Raji (cell line): Measurements from ENCODE around the gene AGPAT4.
A peak's percentile ranks its signal among the peaks of the same experiment; 100 is the strongest.

ENCODE experiments used
- POLR2A ChIP-seq: IDR thresholded peaks from 2 replicates; pipeline ENCODE4 v1.6.1; 2011; ENCODE audit warnings: low read depth, low read length, control low read depth; ENCODE audit not compliant: insufficient read depth

Gene AGPAT4, protein sequence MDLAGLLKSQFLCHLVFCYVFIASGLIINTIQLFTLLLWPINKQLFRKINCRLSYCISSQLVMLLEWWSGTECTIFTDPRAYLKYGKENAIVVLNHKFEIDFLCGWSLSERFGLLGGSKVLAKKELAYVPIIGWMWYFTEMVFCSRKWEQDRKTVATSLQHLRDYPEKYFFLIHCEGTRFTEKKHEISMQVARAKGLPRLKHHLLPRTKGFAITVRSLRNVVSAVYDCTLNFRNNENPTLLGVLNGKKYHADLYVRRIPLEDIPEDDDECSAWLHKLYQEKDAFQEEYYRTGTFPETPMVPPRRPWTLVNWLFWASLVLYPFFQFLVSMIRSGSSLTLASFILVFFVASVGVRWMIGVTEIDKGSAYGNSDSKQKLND

DNA sequence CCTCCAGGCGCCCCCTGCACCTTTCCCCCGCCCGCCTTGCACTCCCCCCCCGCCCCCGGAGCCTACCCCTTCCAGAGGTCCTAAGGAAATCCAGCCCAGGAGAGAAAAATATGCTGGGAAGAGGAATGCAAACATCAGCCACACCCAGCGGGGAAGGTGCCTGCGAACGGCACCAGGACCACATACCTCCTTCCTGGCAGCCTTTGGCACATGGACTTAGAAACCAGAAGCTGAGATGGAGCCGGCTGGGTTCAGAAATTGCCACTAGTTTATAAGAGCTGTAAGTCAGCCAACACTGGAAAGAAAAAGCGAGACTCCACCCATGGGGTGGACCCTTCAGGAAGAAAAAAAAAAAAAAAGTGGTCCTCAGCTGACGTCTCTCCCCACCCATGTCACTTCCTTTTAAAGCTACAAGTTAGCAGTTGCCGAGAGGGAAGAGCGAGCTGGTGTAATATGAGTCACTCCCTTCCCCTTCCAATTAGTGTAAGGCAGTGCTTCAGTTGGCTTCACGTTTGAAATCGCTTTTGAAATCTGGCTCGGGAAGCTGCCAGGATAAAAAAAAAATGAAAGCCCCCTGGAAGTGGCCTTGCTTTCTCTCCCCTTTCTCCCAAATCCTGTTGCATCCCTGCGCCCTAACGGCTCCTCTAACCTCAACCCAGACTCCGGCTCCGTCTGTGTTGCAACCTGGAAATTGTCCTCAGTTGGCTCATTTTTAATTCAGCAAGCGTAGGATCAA is at the start of gene AGPAT4:
TSS of gene AGPAT4 (minus strand) at position 310 of the 736 bp plus-strand sequence. CDS start 41,848 bp downstream, outside the sequence.
- TF ChIP-seq POLR2A: peak; percentile 66

DNA sequence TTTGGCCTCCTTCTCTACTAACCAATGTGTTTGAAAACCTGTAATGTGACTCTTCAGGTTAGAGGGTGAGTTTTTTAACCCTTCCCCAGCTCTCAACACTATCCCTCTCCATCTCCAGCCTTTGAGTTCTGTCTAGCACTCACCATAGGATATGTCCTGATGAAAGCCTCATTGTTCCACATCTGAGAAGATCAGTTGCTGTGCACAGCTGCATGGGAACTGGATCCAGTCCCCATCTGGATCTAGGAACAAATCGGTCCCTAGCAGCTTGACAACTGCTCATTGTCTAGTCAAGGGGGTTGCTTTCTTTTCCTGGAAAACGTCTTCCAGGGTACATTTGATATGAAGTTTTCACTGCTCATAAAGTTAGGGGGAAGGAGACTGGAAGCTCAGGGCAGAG is 45.4 kb upstream of the AGPAT4 start:
- no peak for TF ChIP-seq POLR2A

DNA sequence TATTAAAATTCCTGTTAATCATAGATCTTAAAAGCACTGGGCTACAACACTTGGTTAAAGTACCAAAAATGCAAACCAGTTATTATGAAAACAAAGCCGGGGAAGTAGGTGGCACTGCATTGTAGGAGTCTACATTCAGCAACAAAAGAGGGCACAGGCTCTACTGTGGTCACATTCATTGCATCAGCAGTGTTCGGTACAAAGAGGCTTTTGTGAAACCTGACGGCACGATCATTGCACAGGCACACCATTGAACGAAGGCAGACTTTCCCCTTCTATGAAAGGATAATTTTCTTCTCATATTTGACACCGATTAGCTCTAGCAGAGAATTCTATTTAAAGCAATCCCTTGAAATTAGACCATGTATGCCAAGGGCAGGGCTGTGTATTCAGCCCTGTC is 44.6 kb upstream of the AGPAT4 start:
- TF ChIP-seq POLR2A: no peak

DNA sequence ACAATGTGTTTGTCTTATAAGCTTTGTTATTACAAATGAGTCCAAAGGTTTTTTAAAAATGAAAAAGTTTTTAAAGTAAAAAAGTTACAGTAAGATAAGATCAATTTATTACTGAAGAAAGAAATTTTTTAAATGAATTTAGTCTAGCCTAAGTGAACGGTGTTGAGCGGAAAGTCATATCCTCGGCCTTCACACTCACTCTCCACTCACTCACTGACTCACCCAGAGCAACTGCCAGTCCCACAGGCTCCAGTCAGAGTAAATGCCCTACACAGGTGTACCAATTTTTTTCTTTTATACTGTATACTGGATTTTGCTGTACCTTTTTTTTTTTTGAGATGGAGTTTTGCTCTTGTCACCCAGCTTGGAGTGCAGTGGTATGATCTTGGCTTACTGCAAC is 42.7 kb upstream of the AGPAT4 start:
- no peak for TF ChIP-seq POLR2A

DNA sequence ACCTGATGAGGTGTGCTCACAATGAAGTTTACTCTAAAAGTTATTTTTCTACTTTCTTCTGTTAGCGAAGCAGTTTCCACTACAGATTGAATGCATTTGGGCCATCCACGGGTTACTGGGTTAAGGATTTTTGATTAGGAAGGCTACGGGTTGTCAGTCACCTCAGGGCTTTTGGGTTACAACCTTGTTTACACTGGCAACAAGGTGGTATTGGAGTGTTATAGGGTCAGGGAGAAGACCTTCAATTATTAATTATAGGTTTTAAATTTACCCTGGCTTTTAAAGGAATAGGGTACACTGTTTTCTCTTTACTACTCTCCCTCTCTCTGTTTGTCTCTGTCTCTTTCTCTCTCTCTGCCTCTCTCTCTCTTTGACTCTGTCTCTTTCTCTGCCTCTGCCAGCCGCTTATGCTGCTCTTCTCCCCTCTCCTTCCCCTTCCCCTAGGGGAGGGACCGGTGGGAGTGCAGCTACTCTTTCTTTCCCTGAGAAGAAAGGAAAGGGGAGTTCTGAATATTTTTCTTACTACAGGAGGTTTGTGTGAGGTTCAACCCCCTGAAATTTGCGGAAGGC is 40.2 kb upstream of the AGPAT4 start:
- TF ChIP-seq POLR2A: no peak

DNA sequence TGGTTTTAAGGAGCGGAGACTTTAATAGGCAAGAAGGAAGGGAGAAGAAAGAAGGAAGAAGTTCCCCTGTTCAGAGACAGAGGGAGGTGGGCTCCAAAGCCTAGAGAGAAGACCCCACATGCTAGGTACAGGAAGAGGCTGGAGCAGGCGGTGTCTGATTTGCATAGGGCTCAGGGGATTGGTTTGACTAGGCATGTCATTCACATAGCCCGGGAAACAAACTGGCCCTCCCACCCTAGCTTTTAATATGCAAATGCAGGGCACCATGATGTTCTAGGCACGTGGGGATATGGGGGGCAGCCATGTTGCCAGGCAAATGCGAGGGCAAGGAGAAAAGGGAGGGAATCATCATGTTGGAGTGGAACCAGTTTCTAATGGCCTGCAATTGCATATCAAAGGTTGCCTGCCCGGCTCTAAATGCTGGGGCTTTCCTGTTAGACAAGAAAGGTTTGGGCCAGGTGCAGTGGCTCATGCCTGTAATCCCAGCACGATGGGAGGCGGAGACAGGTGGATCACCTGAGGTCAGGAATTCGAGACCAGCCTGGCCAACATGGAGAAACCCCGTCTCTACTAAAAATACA is 34.3 kb upstream of the AGPAT4 start:
- no peak for TF ChIP-seq POLR2A

DNA sequence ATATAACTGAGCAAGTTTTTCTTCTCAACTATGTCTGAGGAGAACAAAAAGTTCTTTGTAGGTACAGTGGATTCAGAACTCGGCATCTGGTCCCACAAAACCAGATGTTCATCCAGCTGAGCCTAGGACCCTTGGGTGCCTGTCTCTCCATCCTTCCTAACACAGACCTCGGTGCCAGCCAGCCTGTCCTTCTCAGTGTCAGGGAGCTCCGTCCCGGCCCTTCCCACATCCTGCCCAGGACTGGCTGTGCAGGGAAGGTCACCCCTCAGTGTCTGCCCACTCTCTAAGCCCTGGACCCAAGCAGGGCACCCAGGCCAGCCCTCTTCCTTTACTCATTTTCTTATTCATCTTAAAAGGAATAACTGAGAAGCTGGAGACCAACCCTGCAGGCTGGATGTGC is 32.0 kb upstream of the AGPAT4 start:
- TF ChIP-seq POLR2A: no peak

DNA sequence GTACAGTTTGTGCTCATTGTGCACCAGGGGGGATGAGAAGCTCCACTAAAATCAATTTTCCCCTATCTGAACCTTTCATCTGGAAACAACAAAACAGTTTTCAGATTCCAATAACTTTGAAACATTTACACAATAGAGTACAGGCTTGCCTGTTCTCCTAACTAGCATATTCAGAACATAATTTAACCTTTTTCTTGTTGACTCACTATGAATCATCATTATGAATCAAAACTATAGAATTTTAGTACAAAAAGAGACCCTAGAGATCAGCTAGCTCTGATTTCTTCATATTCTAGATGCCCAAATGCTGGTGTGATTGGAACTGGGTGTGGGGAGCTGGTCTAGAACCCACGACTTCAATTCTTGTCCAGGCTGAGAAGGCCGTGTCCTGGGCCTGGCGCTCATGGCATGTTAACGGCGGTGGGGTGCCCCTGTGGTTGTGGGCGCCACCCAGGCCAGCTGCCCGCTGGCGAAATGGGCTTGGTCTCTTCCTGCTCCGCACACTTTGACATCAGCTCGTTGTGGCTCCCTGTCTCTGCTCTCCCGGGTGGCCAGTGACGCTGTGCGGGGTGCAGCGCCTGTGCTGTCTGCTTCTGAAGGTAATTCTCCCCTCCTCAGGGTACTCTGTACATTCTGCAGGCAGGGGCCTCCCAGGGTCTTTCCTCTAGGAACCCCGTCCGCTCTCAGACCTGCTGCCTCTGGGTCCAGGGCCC is 29.9 kb upstream of the AGPAT4 start:
- TF ChIP-seq POLR2A: no peak

DNA sequence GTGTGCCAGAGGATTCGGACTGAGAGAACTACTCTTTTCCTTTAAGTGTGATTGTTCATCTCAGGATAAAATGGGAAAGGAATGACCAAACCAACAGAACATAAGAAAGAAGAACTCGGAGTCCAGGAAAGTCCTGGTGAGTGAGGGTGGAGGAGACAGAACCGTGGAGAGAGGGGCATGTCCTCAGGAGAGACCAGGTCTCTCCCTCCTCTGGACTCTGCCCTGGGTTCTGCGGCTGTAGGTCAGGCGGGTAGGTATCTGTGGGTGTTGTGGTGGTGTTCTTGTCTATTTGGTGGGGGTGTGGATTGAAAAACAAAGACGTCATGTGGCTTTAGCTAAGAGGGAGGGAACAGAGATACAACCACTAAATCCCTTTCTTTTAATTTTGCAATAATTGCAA is 29.1 kb upstream of the AGPAT4 start:
- TF ChIP-seq POLR2A: no peak

DNA sequence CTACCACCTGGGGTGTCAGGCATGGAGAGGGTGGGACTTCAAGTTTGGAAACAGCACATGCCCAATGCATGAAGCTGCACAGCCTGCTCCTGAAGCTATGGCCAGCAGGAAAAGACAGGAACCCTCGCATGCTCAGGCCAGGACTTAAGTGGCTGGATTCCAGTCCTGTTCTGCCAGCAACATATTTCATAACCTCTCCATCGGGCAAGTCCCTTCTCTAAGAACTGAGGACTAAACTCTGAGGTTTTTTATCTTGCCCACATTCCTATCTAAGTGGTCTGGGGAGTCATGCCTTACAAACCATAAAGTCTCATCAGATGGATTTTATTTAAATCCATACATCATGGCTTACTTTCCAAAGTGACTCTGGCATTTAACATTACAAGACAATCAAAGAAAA is 27.5 kb upstream of the AGPAT4 start:
- no peak for TF ChIP-seq POLR2A

DNA sequence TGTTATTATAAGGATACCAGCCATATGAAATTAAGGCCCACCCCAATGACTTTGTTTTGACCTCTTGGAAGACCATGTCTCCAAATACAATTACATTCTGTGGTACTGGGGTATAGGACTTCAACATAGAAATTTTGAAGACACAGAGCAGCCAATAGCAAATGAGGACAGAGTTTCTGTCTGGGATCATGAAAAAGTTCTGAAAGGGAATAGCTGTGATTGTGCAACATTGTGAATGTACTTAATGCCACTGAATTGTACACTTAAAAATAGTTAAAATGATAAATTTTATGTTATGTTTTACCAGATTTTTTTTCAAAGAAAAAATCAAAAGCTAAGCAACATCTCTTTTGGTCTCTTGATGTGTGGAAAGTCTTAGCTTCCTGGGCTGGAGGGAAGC is 27.0 kb upstream of the AGPAT4 start:
- TF ChIP-seq POLR2A: no peak

DNA sequence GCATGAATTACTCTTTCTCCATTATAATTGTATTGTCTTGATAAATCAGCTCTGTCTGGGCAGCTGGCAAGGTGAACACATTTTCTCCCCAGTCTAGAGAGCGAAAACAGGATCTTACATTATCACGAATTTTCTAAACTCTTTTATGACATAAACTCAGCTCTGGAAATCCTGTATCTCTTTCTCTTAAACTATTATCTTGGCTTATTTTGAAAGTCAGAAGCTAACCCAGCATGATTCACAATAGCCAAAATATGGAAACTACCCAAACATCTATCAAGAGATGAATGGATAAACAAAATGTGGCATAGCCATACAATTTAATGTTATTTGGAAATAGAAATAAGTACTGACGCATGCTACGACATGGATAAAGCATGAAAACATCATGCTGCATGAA is 25.9 kb upstream of the AGPAT4 start:
- no peak for TF ChIP-seq POLR2A

DNA sequence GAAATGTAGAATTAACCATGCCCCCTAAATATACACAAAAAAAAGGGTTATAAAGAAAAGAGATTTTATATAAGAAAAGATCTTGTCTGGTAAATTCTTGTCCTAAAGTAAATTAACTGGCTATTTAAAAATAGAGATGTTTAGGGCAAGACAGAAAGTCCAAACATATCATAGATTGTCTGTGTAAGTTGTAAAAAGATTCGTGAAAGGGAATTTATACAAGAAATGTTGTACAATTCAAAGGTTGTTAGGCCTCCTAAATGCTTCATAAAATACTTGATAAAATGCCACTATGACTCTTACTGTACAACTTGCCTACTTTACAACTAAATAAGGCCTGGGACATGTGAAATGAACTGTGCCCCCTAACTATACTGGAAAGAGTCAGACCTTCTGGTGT is 21.9 kb upstream of the AGPAT4 start:
- no peak for TF ChIP-seq POLR2A

DNA sequence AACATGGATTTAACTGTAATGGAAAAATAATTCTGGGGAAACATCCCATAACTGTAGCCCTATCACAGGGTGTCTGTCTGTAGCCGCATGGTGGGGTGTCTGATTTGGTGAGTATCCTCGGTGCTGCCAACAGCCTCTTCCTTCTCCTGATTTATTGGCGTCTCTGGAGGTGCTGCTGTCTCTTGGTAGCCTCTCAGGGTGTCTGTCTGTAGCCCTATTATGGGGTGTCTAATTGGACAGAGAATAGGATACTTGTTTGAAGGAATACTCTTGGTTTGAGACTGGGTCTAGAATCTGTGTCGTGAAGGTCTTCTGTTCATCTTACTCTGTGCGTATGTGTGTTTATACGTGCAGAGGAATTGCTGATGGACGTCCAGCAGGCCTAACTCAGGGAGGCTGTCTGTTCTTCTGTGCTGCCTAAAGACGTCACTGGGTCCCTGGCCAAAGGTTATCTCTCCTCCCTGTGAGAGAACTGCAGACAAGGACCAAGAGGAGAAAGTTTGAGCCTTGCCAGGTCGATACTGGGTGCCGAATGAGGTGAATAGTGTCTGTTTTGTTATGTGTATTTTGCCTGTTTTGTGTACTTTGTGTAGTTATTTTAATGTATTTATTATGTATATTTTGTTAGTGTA is 18.9 kb upstream of the AGPAT4 start:
- no peak for TF ChIP-seq POLR2A

DNA sequence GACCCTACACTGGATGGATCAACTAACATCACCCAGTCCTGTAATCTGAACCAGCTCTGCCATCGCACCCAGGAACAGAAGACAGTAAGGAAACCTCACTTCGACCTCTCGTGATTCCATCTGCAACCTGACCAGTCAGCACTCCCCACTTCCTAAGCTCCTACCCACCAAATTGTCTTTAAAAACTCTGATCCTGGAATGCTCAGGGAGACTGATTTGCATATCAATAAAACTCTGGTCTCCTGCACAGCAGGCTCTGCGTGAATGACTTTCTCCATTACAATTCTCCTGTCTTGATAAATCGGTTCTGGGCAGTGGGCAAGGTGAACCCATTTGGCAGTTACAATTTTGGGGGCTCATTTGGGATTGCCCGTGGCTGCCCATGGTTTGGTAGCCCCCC is 18.3 kb upstream of the AGPAT4 start:
- TF ChIP-seq POLR2A: no peak
